Parathyroid adenoma (tissue), 2 donors: ENCODE measurements around the gene ENHO.
"Not testable (repeated sequence)": the region's sequence is repeated elsewhere in the genome, so short reads cannot be mapped to it uniquely, and the experiment has no call there.

Experiments
- H2AFZ ChIP-seq: fragments of 300-600 bp; sonication (generic); one replicate; pipeline ENCODE4 v1.7.0; 2017; ENCODE audit warnings: antibody characterized with exemption, mild to moderate bottlenecking
- H3K27ac ChIP-seq: fragments of 300-600 bp; sonication (generic); one replicate; pipeline ENCODE4 v1.7.0; 2017
- H3K27me3 ChIP-seq: fragments of 300-600 bp; sonication (generic); one replicate; pipeline ENCODE4 v1.7.0; 2017; ENCODE audit warnings: low read length; ENCODE audit not compliant: control insufficient read depth, insufficient read depth
- H3K36me3 ChIP-seq: fragments of 300-600 bp; sonication (generic); one replicate; pipeline ENCODE4 v1.7.0; 2017; ENCODE audit warnings: low read length; ENCODE audit not compliant: control insufficient read depth, insufficient read depth
- H3K4me1 ChIP-seq: fragments of 300-600 bp; sonication (generic); one replicate; pipeline ENCODE4 v1.7.0; 2017; ENCODE audit warnings: control low read depth
- H3K4me2 ChIP-seq: fragments of 300-600 bp; sonication (generic); one replicate; pipeline ENCODE4 v1.7.0; 2017; ENCODE audit warnings: low read length
- H3K4me3 ChIP-seq: fragments of 300-600 bp; sonication (generic); one replicate; pipeline ENCODE4 v1.7.0; 2017; ENCODE audit warnings: low read depth, low read length
- H3K79me2 ChIP-seq: fragments of 300-600 bp; sonication (generic); one replicate; pipeline ENCODE4 v1.7.0; 2017; ENCODE audit warnings: control low read depth
- H3K9ac ChIP-seq: fragments of 300-600 bp; sonication (generic); one replicate; pipeline ENCODE4 v1.7.0; 2017; ENCODE audit warnings: mild to moderate bottlenecking
- H3K9me3 ChIP-seq: fragments of 300-600 bp; sonication (generic); one replicate; pipeline ENCODE4 v1.7.0; 2017; ENCODE audit warnings: low read length; ENCODE audit not compliant: control insufficient read depth
- TF ChIP-seq, protein P1 (sequence below): fragments of 300-600 bp; sonication (generic); IDR thresholded peaks from one replicate; pipeline ENCODE4 v1.7.0; 2017; ENCODE audit warnings: antibody characterized with exemption, mild to moderate bottlenecking
- donor health status: primary hyperparathyroidism.

Gene ENHO

DNA sequence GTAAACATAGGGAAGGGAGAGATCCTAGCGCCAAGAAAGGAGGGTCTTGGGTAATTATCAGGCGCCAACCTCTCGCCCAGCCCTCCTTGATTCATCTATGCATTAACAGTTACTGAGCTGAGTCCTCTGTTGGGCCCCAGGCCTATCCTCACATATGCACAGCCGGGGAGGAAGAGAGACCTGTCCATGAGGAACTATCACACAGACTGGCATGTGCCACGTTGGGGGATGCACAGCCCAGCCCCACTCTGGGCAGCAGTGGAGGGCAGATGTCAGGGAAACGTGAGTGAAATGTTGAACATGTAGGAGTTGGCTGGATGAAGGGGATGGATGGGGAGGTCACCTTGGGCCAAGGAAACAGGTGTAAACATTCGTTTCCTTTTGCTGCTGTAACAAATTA, 18.8 kb upstream of the ENHO start:
- no peak overlapping the region for H2AFZ ChIP-seq
- no peaks in the 10 kb centered on the region for H3K79me2 ChIP-seq
- TF ChIP-seq, protein P1, sequence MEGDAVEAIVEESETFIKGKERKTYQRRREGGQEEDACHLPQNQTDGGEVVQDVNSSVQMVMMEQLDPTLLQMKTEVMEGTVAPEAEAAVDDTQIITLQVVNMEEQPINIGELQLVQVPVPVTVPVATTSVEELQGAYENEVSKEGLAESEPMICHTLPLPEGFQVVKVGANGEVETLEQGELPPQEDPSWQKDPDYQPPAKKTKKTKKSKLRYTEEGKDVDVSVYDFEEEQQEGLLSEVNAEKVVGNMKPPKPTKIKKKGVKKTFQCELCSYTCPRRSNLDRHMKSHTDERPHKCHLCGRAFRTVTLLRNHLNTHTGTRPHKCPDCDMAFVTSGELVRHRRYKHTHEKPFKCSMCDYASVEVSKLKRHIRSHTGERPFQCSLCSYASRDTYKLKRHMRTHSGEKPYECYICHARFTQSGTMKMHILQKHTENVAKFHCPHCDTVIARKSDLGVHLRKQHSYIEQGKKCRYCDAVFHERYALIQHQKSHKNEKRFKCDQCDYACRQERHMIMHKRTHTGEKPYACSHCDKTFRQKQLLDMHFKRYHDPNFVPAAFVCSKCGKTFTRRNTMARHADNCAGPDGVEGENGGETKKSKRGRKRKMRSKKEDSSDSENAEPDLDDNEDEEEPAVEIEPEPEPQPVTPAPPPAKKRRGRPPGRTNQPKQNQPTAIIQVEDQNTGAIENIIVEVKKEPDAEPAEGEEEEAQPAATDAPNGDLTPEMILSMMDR, result no peak
- H3K4me2 ChIP-seq, result no peak overlapping the region
- no peaks in the 10 kb centered on the region for H3K4me1 ChIP-seq
- H3K4me3 ChIP-seq, result no peak overlapping the region
- H3K27ac ChIP-seq, result no peak overlapping the region
- no peaks in the 10 kb centered on the region for H3K27me3 ChIP-seq
- H3K9ac ChIP-seq, result no peak overlapping the region
- no peaks in the 10 kb centered on the region for H3K9me3 ChIP-seq
- H3K36me3 ChIP-seq, result no peaks in the 10 kb centered on the region

DNA sequence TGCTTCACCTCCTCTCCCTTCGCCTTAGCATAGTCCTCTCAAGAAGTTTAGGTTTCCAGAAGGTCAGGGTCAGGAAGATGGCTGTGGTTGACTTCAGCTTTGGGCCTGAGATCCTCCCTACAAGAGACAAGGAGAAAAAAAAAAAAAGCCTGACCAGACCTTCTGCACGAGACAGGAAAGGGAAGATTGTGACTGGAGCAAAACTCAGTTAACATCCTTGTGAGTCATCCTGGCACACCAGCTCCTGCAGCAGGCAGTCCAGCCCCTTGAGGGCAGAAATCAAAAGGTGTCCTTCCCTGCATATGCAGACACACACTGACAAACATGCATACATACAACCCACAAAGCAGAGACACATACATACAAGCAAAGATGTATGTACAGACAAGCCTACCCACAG, 18.0 kb upstream of the ENHO start:
- Histone ChIP-seq H3K27ac (no peak overlapping the region), H3K4me1 (no peaks in the 10 kb centered on the region), H3K27me3 (no peaks in the 10 kb centered on the region), H3K36me3 (no peaks in the 10 kb centered on the region), H2AFZ (no peak overlapping the region), H3K4me2 (no peak overlapping the region), H3K9me3 (no peaks in the 10 kb centered on the region), H3K4me3 (no peak overlapping the region), H3K79me2 (no peaks in the 10 kb centered on the region), H3K9ac (no peak overlapping the region)
- TF ChIP-seq, protein P1, result no peak

DNA sequence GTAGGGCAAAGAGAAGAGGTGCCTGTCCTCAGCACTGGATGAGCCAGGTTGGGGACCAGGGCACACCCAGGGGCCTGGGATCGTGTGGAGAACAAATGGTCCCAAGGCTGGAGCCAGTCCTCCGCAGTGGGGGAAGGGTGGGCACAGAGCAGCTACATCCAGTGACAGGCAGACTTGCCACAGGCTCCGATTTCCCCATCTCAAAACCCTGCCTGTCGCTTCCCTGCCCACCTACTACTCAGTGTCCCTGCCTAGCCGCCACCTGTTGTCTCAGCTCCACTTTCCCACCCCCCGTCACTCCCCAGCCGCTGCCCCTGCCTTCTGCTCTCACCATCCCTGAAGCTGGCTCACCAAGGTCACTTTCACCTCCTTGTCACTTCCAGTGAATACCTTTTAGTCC, 13.9 kb upstream of the ENHO start:
- no peak overlapping the region for H3K4me3 ChIP-seq
- H3K9me3 ChIP-seq, result no peaks in the 10 kb centered on the region
- H3K27ac ChIP-seq, result no peak overlapping the region
- H3K9ac ChIP-seq, result no peak overlapping the region
- no peaks in the 10 kb centered on the region for H3K79me2 ChIP-seq
- no peak overlapping the region for H3K4me2 ChIP-seq
- no peaks in the 10 kb centered on the region for H3K4me1 ChIP-seq
- no peak overlapping the region for H2AFZ ChIP-seq
- H3K27me3 ChIP-seq, result no peaks in the 10 kb centered on the region
- TF ChIP-seq, protein P1, result no peak
- no peaks in the 10 kb centered on the region for H3K36me3 ChIP-seq

DNA sequence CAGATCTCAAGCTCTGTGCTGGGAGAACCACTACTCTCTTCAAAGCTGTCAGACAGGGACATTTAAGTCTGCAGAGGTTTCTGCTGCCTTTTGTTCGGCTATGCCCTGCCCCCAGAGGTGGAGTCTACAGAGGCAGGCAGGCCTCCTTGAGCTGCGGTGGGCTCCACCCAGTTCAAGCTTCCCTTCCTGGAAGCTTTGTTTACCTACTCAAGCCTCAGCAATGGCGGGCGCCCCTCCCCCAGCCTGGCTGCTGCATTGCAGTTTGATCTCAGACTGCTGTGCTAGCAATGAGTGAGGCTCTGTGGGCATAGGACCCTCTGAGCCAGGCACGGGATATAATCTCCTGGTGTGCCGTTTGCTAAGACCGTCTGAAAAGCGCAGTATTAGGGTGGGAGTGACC, 9.3 kb upstream of the ENHO start:
- H3K27me3 ChIP-seq, H3K79me2 ChIP-seq, H3K9me3 ChIP-seq, H3K27ac ChIP-seq, H3K4me3 ChIP-seq, H2AFZ ChIP-seq, H3K36me3 ChIP-seq, H3K4me1 ChIP-seq, H3K9ac ChIP-seq, H3K4me2 ChIP-seq: not testable (repeated sequence)

DNA sequence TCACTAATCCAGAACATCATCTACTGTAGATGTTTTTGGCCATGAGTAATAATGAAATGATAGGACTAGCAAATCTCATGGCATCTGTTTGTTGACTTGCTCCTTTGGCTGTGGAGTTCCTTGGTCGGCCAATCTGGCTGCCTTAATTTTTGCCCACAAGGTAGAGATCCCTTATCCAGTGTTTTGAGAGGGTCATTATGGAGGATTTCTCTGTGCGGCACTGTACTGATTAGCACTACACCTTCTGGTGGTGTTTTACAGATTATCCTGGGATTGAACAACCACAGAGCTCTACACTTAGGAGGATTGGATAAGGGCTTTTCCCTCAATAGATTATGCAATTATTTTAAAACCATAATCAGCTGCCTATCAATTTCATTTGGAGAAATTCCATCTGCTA, 3.2 kb upstream of the ENHO start:
- Histone ChIP-seq H3K27me3 (no peaks in the 10 kb centered on the region), H3K4me3 (no peak overlapping the region), H3K36me3 (no peaks in the 10 kb centered on the region), H2AFZ (no peak overlapping the region), H3K4me2 (no peak overlapping the region), H3K9me3 (no peaks in the 10 kb centered on the region), H3K27ac (no peak overlapping the region), H3K9ac (no peak overlapping the region), H3K4me1 (peaks cover 5% of the 10 kb centered on the region), H3K79me2 (no peaks in the 10 kb centered on the region)
- TF ChIP-seq, protein P1, result no peak
